GM18873 (cell line): Measurements from ENCODE around the gene RASGRP3.
A peak's percentile ranks its signal among the peaks of the same experiment; 100 is the strongest.
"Not testable (repeated sequence)": the region's sequence is repeated elsewhere in the genome, so short reads cannot be mapped to it uniquely, and the experiment has no call there.

Source experiments
- ATAC-seq: cut with Tn5 transposase; IDR thresholded peaks from one replicate; pipeline ENCODE4 v1.9.1; 2021; ENCODE audit warnings: mild to moderate bottlenecking, moderate library complexity, moderate number of reproducible peaks; ENCODE audit not compliant: unreplicated experiment, low FRiP score

The RASGRP3 gene, protein sequence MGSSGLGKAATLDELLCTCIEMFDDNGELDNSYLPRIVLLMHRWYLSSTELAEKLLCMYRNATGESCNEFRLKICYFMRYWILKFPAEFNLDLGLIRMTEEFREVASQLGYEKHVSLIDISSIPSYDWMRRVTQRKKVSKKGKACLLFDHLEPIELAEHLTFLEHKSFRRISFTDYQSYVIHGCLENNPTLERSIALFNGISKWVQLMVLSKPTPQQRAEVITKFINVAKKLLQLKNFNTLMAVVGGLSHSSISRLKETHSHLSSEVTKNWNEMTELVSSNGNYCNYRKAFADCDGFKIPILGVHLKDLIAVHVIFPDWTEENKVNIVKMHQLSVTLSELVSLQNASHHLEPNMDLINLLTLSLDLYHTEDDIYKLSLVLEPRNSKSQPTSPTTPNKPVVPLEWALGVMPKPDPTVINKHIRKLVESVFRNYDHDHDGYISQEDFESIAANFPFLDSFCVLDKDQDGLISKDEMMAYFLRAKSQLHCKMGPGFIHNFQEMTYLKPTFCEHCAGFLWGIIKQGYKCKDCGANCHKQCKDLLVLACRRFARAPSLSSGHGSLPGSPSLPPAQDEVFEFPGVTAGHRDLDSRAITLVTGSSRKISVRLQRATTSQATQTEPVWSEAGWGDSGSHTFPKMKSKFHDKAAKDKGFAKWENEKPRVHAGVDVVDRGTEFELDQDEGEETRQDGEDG

GRCh38 chr2:33476131-33476792, at the start of gene RASGRP3:
Gene RASGRP3, plus strand, starts transcription at chr2:33476649. Its CDS starts 38,488 bp downstream, at chr2:33515137.
- peak; percentile 50 for ATAC-seq

GRCh38 chr2:33426666-33427231, 49.7 kb upstream of the RASGRP3 start:
- no peak for ATAC-seq

- no peak for ATAC-seq
Observed at GRCh38 chr2:33430077-33430476, 46.4 kb upstream of the RASGRP3 start.

- ATAC-seq = no peak
Observed at GRCh38 chr2:33430856-33431255, 45.6 kb upstream of the RASGRP3 start.

DNA sequence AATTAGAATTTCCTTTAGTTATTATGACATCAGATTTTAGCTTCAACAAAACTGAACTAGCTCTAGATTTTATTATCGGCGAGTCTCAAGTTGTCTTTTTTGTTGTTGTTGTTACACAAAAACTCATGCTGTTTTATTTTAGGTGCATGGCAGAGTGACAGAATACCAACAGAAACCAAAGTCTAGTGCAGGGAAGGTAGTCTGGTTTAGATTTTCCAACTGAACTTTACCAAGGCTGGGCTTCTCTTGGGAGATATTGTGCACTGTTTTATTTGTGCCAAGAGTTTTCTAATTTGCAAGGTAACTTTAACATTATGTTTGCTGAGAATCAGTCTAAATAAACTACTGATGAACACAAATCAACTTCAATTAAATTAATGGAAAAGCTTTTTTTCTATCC, 43.6 kb upstream of the RASGRP3 start:
- no peak for ATAC-seq

GRCh38 chr2:33433279-33434235, 42.9 kb upstream of the RASGRP3 start:
- no peak for ATAC-seq

GRCh38 chr2:33435518-33435917, 40.9 kb upstream of the RASGRP3 start:
- ATAC-seq = no peak

DNA sequence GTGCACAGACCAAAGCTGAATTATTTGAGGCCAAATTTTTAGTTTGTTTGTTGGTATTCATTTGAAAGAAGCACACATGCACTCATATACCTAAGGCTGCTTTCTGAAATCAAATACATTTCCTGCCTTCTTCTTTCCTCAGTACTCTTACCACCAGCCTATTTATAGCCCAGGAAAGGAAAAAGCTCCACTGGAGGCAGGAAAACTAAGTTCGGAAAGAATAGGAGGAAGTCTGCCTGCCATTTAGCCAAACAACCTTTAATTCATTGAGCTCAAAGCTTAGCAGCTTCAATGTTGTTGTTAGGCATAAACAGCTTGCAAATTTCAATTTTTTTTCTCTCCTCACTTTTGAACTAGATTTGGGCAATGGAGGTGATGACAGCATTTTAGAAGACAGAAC, 40.4 kb upstream of the RASGRP3 start:
- no peak for ATAC-seq

- no peak for ATAC-seq
Observed at GRCh38 chr2:33437297-33437696, 39.2 kb upstream of the RASGRP3 start.

GRCh38 chr2:33437815-33438214, 38.6 kb upstream of the RASGRP3 start:
- no peak for ATAC-seq

- ATAC-seq = no peak
Observed at GRCh38 chr2:33441235-33441810, 35.1 kb upstream of the RASGRP3 start.

- ATAC-seq = not testable (repeated sequence)
Observed at GRCh38 chr2:33442052-33442451, 34.4 kb upstream of the RASGRP3 start.

DNA sequence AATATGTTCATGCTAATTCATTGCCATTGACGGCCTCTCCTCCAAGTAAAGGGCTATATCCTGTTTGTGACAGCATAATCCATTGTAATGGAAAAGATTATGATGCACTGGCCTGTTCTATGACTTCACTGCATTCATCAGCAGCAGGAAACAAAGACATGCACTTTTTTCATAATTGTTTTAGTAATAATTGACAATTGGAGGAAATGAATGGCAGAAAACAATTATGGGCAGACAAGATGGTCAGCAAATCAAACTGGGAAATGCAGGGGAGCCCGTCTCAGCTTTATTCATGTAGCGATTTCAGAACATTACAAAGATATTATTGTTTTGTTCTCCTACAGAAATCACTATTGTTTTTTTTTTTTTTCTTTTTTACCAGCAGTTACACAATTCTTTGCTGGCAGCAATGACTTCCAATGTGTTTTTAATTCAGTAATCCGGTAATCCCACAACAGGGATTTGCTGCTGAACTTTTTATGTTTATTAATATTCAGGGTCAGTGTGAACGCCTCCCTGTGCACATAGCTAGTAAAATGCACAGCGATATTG, 33.8 kb upstream of the RASGRP3 start:
- ATAC-seq = no peak

GRCh38 chr2:33443274-33443829, 33.1 kb upstream of the RASGRP3 start:
- ATAC-seq = no peak

GRCh38 chr2:33444967-33445366, 31.5 kb upstream of the RASGRP3 start:
- no peak for ATAC-seq

DNA sequence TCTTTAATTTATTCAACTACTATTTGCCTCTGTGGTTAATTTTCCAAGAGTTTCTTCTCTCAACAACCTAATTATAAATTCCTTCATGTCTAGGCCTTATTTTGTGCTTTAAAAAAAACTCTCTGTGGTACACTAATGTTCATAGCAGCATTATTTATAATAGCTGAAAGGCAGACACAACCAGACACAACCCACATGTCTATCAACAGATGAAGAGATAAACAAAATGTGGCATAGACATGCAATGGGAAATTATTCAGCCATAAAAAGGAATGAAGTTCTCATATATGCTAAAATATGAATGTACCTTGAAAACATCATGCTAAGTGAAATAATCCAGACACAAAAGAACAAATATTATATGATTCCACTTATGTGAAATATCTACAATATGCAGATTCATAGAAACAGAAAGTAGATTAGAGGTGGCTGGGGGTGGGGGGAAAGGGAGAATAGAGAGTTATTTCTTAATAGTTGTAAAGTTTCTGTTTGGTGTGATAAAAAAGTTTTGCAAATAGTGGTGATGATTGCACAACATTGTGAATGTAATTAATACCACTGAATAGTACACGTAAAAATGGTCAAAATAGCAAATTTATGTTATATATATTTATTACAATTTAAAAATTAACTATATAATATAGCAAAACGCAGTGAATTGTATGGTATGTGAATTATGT, 28.1 kb upstream of the RASGRP3 start:
- ATAC-seq = no peak

DNA sequence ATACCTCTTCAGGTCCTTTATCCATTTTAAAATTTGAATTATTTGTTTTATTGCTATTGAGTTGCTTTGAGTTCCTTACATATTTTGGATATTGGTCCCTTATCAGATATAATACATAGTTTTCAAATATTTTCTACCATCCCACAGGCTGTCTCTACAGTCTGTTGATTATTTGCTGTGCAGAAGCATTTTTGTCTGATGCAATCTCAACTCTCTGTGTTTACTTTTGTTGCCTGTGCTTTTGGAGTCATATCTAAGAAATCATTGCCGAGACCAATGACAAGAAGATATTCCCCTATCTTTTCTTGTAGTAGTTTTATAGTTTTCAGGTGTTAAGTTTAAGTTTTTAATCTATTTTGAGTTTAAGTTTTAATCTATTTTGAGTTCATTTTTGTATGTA, 25.2 kb upstream of the RASGRP3 start:
- no peak for ATAC-seq

DNA sequence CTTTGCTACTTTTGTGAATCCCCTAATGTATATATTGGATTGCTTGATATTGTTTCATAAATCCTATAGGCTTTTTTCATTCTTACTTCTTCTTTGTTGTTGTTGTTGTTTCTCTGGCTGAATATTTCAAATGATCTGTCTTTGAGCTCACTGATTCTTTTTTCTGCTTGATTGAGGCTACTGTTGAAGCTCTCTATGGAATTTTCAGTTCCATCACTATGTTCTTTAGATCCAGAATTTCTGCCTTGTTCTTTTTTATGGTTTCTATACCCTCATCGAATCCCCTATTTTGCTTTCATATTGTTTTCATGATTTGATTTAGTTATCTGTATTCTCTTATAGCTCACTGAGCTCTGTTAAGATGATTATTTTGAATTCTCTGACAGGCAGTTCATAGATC, 24.6 kb upstream of the RASGRP3 start:
- ATAC-seq = no peak
